Left hindlimb (tissue), 1 donor: ENCODE data around the gene ZBTB49.

Experiments used
- DNase-seq: peaks from one replicate; pipeline ENCODE4 v3.0.0-alpha.2; 2018

Gene ZBTB49

DNA sequence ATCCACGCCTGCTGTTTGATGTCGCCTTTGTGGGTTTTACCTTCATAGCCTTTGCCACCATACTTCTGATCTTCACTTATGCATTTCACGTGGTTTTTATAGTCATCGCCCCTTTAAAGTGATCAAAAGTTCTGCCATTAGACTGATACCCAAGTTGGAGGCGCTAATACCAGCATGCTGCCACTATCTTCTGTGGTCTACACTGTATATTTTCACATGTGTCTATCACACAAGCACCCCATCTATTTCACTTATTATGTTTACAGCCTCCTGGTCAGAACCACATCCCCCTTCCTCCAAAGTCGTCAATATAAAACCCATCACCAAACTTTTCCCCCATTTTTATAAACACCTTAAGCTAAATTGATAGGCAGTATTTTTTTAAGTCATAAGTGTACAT, 8.3 kb upstream of the ZBTB49 start:
- DNase-seq = no peak

DNA sequence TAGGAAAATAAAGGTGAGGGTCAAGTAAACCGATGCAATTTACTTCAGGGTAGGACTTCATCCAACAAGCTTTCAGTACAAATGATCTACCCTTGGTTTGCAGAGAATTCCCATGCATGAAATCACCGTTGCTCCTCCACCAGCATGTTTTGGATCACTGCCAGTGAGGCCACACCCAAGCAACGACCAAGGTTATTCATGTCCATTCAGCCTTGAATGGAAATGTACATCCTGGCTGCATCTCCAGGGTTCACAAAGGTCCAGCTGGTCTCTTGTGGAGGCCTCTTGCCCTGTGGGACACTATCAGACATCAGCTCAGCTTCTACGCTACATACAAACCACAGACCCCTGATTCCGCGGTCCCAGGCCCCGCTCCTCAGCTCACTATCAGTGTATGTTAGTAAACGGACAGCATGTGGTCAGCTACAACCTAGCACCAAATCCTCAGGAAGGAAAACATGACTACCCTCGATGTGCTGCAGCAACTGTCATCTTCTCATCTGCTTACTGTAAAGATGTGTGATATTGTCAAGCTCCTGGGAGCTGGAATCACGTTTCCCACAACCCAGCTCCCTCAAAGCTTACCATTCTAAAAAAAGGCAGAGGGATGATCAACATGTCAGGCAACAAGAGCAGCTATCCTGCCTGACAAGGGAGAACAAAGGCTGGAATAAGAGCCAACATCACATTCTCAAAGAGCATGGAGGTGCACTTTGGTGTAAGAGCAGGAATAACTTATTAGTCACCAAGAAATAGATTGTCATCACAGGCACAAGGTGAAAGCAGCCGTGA, 5.0 kb upstream of the ZBTB49 start:
- no peak for DNase-seq

- no peak for DNase-seq
Observed at GRCh38 chr4:4288098-4288497, 2.0 kb upstream of the ZBTB49 start.

DNA sequence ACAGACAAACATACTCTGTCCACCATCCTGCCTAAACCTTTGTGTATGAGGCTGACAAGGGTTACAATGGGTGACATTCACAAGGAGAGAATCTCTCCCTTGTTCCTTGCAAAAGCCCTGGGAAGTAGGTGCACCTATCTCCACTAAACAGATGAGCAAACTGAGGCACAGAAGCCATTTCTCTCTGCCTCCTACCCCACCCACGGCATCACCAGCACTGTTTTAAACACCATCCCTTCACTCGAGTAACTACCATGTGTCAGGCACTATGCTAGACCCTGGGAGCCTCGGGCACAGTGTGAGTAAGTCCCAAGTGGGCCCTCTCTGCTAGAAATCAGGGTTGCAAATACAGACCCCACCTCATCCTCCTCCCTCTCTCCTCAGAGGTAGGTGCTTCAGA, 996 bp upstream of the ZBTB49 start:
- no peak for DNase-seq

DNA sequence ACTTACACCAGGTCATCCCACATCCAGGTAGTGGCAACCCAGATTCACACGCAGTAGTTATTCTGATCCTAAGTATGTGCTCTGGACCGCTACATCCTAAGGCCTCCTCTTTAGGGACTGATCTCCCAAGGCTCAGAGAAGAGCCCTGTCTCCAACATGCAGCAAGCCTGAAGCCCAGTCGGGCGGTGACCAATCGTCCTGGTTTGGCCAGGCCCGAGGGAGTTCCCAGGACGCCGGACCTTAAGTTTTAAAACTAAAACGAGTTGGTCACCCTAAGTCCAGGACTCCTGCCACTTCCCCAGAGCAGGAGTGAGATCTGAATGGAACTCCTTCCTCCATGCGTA, 482 bp upstream of the ZBTB49 start:
- DNase-seq = no peak

- no peak for DNase-seq
Observed at GRCh38 chr4:4293279-4293678, 3.2 kb downstream of the ZBTB49 start.

- no peak for DNase-seq
Observed at GRCh38 chr4:4296283-4296846, 6.3 kb downstream of the ZBTB49 start.

- no peak for DNase-seq
Observed at GRCh38 chr4:4299006-4299405, 9.0 kb downstream of the ZBTB49 start.

DNA sequence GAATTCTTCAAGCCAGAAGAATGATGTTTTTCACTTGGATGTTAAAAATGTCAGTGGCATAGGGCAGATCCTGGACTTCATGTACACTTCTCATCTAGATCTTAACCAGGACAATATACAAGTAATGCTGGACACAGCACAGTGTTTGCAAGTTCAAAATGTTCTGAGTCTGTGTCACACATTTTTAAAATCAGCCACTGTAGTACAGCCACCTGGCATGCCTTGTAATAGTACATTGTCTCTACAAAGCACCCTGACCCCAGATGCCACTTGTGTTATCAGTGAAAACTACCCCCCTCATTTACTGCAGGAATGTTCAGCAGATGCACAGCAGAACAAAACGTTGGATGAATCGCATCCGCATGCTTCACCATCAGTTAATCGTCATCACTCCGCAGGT, 11.9 kb downstream of the ZBTB49 start:
- DNase-seq = no peak

GRCh38 chr4:4302416-4302815, 12.4 kb downstream of the ZBTB49 start:
- no peak for DNase-seq

DNA sequence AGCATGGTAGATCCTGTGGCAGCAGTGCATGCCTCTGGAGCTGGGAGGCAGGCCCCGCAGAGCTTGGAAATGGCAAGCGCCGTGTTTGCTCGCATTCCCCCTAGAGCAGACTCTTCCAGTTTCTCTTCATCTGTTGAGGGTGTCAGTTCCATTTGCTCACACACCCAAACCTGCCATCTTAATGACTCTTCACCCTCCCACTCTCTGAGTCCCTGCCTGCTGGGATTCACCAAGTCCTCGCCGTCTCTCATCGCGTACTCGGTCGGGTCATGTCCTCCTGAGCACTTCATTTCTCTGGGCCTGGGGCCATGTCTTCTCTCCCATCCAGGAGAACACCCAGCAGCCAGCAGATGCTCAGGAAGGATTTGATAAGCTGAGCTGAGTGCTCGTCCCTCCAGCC, 16.9 kb downstream of the ZBTB49 start:
- DNase-seq = no peak

- DNase-seq = no peak
Observed at GRCh38 chr4:4308800-4309441, 18.9 kb downstream of the ZBTB49 start.

DNA sequence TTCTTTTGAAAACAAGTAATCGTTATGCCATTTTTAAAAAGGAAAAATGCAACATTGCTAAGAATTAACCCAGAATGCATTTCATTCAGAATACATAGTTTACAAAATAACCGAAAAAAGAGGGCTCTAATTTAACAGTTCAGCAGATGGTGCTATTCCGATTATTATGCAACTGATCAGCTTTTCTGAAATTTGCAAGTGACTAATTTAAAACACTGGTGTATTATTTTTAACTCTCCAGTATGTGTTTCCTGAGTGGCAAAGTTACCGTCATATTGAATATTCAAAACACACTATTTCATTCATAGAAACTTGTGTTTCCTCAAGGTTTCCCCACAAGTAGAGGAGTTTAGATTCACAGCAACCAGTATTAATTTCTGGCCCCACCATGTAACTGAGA, 21.1 kb downstream of the ZBTB49 start:
- DNase-seq = no peak

DNA sequence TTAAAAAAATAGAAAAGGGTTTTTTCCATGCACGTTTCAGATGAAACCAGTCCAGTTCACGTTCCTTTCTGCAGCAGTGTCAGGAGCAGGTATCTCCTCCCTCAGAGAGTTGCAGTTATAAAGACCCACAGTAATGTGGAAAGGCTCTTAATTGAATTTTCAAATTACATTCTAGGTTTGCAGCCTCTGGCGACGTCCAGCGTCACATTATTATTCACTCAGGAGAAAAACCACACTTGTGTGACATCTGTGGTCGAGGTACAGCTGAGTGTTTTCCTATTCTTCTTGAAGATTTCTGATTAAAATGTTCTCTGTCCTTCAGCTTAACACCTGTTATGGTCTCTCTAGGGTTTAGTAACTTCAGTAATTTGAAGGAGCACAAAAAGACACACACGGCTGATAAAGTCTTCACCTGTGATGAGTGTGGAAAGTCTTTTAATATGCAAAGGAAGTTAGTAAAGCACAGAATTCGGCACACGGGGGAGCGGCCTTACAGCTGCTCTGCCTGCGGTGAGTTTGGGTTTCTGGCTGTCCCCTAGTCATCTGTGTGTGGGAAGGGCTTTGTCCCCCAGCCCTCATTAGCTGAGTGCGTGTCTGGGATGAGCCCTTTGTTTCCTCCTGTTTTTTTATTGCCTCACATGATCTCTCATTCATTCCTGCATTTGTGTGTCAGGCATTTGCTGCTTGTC, 25.6 kb downstream of the ZBTB49 start:
- DNase-seq = no peak

DNA sequence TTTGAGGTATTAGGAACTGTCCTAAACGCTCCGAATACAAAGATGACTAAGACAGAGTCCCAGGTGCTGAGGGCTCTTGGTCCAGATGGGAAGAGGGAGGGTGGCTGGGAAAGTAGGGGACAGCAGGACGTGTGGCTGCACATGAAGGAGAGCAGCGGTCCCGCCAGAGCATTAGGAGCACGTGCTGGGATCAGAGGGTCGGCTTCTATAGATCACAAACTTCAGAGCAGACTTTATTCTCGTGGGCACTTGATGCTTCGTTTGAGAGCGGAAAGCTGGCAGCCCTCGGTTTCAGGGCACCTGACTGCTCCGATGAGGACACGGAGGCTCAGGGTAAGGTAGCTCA, 26.1 kb downstream of the ZBTB49 start:
- no peak for DNase-seq

DNA sequence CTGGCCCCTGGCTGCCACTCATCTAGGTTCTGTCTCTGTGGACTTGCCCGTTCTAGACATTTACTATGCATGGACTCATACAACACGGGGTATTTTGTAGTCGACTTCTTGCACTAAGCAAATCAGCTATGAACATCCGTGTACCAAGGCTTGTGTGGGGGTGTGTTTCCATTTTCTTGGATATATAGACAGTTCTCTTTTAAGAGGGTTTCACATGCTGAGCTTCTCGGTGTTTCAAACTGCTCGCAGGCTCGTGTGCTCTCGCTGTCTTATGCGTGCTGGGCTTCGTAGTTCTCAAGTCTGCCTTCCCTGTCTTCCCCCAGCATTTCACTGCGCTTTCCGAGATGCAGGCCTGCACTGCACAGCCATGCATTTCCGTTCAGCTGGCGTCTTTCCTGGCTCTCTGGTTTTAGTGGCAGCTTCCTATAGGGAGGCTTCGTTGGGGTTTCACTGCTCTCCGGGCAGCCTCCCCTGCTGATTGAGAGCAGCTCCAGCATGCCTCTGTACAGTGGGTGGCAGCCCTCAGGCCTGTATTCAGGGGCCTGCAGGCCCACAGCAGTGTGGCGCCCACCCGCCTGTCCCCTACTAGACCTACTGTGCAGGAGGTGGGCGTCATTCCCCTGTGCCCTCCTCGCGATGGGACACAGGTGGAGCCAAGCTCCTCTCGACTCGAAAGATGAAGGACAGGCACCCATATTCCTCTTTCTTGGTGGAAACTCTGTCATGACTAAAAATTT, 27.6 kb downstream of the ZBTB49 start:
- no peak for DNase-seq

DNA sequence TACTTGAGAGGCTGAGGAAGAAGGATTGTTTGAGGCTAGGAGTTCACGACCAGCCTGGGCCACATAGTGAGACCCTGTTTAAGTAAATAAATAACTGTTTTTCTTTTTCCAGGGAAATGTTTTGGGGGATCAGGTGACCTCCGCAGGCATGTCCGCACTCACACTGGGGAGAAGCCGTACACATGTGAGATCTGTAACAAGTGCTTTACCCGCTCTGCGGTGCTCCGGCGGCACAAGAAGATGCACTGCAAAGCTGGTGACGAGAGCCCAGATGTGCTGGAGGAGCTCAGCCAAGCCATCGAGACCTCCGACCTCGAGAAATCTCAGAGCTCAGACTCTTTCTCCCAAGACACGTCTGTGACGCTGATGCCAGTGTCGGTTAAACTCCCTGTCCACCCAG, 30.5 kb downstream of the ZBTB49 start:
- no peak for DNase-seq

- DNase-seq = no peak
Observed at GRCh38 chr4:4320951-4321714, 31.1 kb downstream of the ZBTB49 start.

- no peak for DNase-seq
Observed at GRCh38 chr4:4321951-4322688, 32.1 kb downstream of the ZBTB49 start.

DNA sequence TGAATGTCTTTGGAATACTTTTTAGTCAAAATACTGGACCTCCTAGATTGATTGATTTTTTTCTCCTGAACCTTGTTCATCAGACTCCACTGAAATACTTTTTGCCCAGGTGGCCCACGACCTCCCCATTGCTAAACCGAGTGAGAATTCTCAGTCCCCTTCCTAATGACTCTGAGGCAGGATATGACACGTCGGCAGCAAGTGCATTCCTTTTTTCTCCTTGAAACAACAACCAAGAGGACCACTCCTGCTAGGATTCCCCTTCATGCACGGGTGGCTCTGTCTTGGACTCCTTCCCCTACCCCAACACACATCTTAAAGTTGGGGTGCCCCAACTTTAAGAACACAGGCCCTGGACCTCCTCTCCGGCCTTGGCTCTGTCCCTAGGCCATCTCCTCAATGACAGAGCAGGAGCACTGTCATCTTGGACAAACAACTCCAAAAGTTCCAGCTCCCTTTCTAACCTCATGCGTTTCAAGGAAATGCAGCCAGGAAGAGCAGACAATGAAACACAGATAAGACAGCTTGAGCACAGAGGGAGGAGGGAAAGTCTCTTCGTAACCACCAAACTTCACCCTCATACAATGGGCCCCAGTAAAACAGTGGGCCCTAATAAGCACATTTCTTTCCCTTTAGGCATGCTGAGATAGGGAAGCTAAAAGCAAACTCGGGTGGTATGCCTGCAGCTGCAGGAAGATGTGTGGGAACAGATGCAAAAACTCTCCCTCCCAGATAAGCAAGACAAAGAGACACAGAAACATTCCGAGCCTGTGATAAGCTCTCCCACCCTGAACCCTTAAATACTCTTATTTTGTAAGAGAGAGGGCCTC, 33.9 kb downstream of the ZBTB49 start:
- DNase-seq = no peak

DNA sequence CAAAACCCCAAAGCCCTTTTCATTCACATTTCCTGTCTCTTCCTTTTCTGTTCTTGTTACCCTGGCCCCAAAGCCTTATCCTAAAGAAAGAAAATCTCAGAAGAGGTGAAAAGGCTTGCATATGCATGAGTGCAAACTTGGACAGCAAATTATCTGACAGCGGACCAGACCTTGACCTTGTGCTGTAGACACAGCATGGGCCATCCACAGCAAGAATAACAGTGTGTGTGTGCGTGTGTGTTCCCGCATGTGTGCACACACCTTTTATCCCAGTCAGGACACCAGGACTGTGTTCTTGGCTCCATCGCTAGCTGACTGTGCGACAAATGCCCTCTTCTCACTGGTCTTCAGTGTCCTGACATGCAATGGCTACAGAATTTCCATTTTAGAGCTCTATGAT, 35.3 kb downstream of the ZBTB49 start:
- no peak for DNase-seq
